Measurements from ENCODE around the gene SRPK3. TPM values are rescaled to one million over a fixed set of nuclear protein-coding genes. Genes with fewer than 3 reads are reported as not detected.

SRPK3 gene
- total and polyA plus RNA-seq, 7 experiments from 2014 or later = not detected

GRCh38 chrX:153783378-153784013 lies 2.7 kb downstream of the SRPK3 start:
- Histone ChIP-seq H3K4me1 (ENCODE audit: control insufficient read depth in 2 of 2, insufficient read depth in 2 of 2, low read length in 2 of 2) (no peaks in the 10 kb centered on the region), H3K27ac (ENCODE audit: low read depth, low read length) (no peak overlapping the region), H3K4me3 (ENCODE audit: low read length) (no peak overlapping the region), H3K9me3 (ENCODE audit: control insufficient read depth in 2 of 3, low read length in 3 of 3) (no peaks in the 10 kb centered on the region), H3K27me3 (ENCODE audit: control insufficient read depth in 2 of 2, insufficient read depth in 2 of 2, low read length in 2 of 2) (no peaks in the 10 kb centered on the region), H3K36me3 (ENCODE audit: control insufficient read depth in 2 of 3, insufficient read depth in 3 of 3, low read length in 3 of 3) (peaks cover 0 to 33% (median 0%) of the 10 kb centered on the region in 3 experiments)
- ATAC-seq (no peak), DNase-seq (no peak)
- ChIA-PET POLR2A (no interaction called here), CTCF (no interaction called here)
- Mint-ChIP-seq H3K4me3 (no peak overlapping the region), H3K9me3 (no peaks in the 10 kb centered on the region), H3K27me3 (peaks cover 0 to 10% (median 7%) of the 10 kb centered on the region in 5 donors), H3K36me3 (peaks cover 0 to 5% (median 0%) of the 10 kb centered on the region in 5 donors), H3K4me1 (peaks cover 0 to 7% (median 4%) of the 10 kb centered on the region in 7 donors), H3K27ac (peak overlapping the region in 1 of 9 donors; percentile 45)
- intact Hi-C loops (cut with micrococcal nuclease) = no loop called here

GRCh38 chrX:153784325-153784967 lies 3.6 kb downstream of the SRPK3 start:
- H3K36me3 Mint-ChIP-seq = peaks cover 0 to 5% (median 0%) of the 10 kb centered on the region in 5 donors
- CTCF ChIA-PET = no interaction called here
- Histone ChIP-seq H3K9me3 (ENCODE audit: control insufficient read depth in 2 of 3, low read length in 3 of 3) (no peaks in the 10 kb centered on the region), H3K27ac (ENCODE audit: low read depth, low read length) (no peak overlapping the region), H3K4me3 (ENCODE audit: low read length) (no peak overlapping the region), H3K4me1 (ENCODE audit: control insufficient read depth in 2 of 2, insufficient read depth in 2 of 2, low read length in 2 of 2) (no peaks in the 10 kb centered on the region), H3K27me3 (ENCODE audit: control insufficient read depth in 2 of 2, insufficient read depth in 2 of 2, low read length in 2 of 2) (no peaks in the 10 kb centered on the region), H3K36me3 (ENCODE audit: control insufficient read depth in 2 of 3, insufficient read depth in 3 of 3, low read length in 3 of 3) (peaks cover 0 to 41% (median 0%) of the 10 kb centered on the region in 3 experiments)
- intact Hi-C loops (cut with micrococcal nuclease) = no loop called here
- H3K9me3 Mint-ChIP-seq = peaks cover 0 to 1% (median 0%) of the 10 kb centered on the region in 11 donors
- peaks cover 0 to 7% (median 4%) of the 10 kb centered on the region in 7 donors for H3K4me1 Mint-ChIP-seq
- no peak overlapping the region for H3K27ac Mint-ChIP-seq
- peaks cover 0 to 10% (median 7%) of the 10 kb centered on the region in 5 donors for H3K27me3 Mint-ChIP-seq
- DNase-seq (no peak), ATAC-seq (peak; percentile 20)
- no peak overlapping the region for H3K4me3 Mint-ChIP-seq
- POLR2A ChIA-PET = no interaction called here

- H3K36me3 ChIP-seq (ENCODE audit: control insufficient read depth in 2 of 3, insufficient read depth in 3 of 3, low read length in 3 of 3) = peaks cover 0 to 49% (median 0%) of the 10 kb centered on the region in 3 experiments
- H3K9me3 ChIP-seq (ENCODE audit: control insufficient read depth in 2 of 3, low read length in 3 of 3) = no peaks in the 10 kb centered on the region
- Mint-ChIP-seq H3K27ac (no peak overlapping the region), H3K36me3 (peaks cover 0 to 5% (median 0%) of the 10 kb centered on the region in 5 donors), H3K4me1 (peaks cover 0 to 9% (median 4%) of the 10 kb centered on the region in 7 donors), H3K9me3 (peaks cover 0 to 2% (median 0%) of the 10 kb centered on the region in 11 donors), H3K27me3 (no peaks in the 10 kb centered on the region), H3K4me3 (no peak overlapping the region)
- ChIA-PET POLR2A (no interaction called here), CTCF (no interaction called here)
- H3K4me1 ChIP-seq (ENCODE audit: control insufficient read depth in 2 of 2, insufficient read depth in 2 of 2, low read length in 2 of 2) = no peaks in the 10 kb centered on the region
- H3K4me3 ChIP-seq (ENCODE audit: low read length) = no peak overlapping the region
- ATAC-seq = no peak
- H3K27me3 ChIP-seq (ENCODE audit: control insufficient read depth in 2 of 2, insufficient read depth in 2 of 2, low read length in 2 of 2) = no peaks in the 10 kb centered on the region
- no peak overlapping the region for H3K27ac ChIP-seq (ENCODE audit: low read depth, low read length)
- no peak for DNase-seq
- intact Hi-C loops (cut with micrococcal nuclease) = no loop called here
Measured at GRCh38 chrX:153786669-153787068, 5.8 kb downstream of the SRPK3 start.

- Histone ChIP-seq H3K4me1 (ENCODE audit: control insufficient read depth in 2 of 2, insufficient read depth in 2 of 2, low read length in 2 of 2) (peaks cover 8 to 12% of the 10 kb centered on the region in 2 donors), H3K4me3 (ENCODE audit: low read length) (no peak overlapping the region), H3K27me3 (ENCODE audit: control insufficient read depth in 2 of 2, insufficient read depth in 2 of 2, low read length in 2 of 2) (no peaks in the 10 kb centered on the region), H3K9me3 (ENCODE audit: control insufficient read depth in 2 of 3, low read length in 3 of 3) (no peaks in the 10 kb centered on the region), H3K36me3 (ENCODE audit: control insufficient read depth in 2 of 3, insufficient read depth in 3 of 3, low read length in 3 of 3) (peaks cover 0 to 54% (median 0%) of the 10 kb centered on the region in 3 experiments), H3K27ac (ENCODE audit: low read depth, low read length) (no peak overlapping the region)
- peaks cover 0 to 19% (median 13%) of the 10 kb centered on the region in 7 donors for H3K4me1 Mint-ChIP-seq
- H3K36me3 Mint-ChIP-seq = peaks cover 0 to 6% (median 0%) of the 10 kb centered on the region in 5 donors
- intact Hi-C loops (cut with micrococcal nuclease) = loop anchor here in 1 of 2 donors (10.0 kb wide), 1 partner anchor 585 kb away; the partner anchor contains the start of genes EMD and FLNA
- H3K4me3 Mint-ChIP-seq = no peak overlapping the region
- no peaks in the 10 kb centered on the region for H3K27me3 Mint-ChIP-seq
- no peak overlapping the region for H3K27ac Mint-ChIP-seq
- ATAC-seq = no peak
- H3K9me3 Mint-ChIP-seq = peaks cover 0 to 2% (median 0%) of the 10 kb centered on the region in 11 donors
- CTCF ChIA-PET = no interaction called here
- POLR2A ChIA-PET = no interaction called here
- no peak for DNase-seq
Measured at GRCh38 chrX:153789654-153790053, 8.8 kb downstream of the SRPK3 start.

- no peak for ATAC-seq
- no peak for DNase-seq
- no peaks in the 10 kb centered on the region for H3K27me3 ChIP-seq (ENCODE audit: control insufficient read depth in 2 of 2, insufficient read depth in 2 of 2, low read length in 2 of 2)
- H3K36me3 Mint-ChIP-seq = peaks cover 0 to 6% (median 0%) of the 10 kb centered on the region in 5 donors
- intact Hi-C loops (cut with micrococcal nuclease) = loop anchor here in 1 of 2 donors (10.0 kb wide), 1 partner anchor 584 kb away; the partner anchor contains the start of genes EMD and FLNA
- peak overlapping the region in 1 of 10 donors; percentile 11 for H3K4me3 Mint-ChIP-seq
- no peaks in the 10 kb centered on the region for H3K27me3 Mint-ChIP-seq
- H3K9me3 Mint-ChIP-seq = peaks cover 0 to 2% (median 0%) of the 10 kb centered on the region in 11 donors
- H3K4me1 ChIP-seq (ENCODE audit: control insufficient read depth in 2 of 2, insufficient read depth in 2 of 2, low read length in 2 of 2) = peaks cover 8 to 12% of the 10 kb centered on the region in 2 donors
- H3K27ac Mint-ChIP-seq = no peak overlapping the region
- no peaks in the 10 kb centered on the region for H3K9me3 ChIP-seq (ENCODE audit: control insufficient read depth in 2 of 3, low read length in 3 of 3)
- no peak overlapping the region for H3K4me3 ChIP-seq (ENCODE audit: low read length)
- H3K4me1 Mint-ChIP-seq = peaks cover 0 to 28% (median 22%) of the 10 kb centered on the region in 7 donors
- POLR2A ChIA-PET = interaction anchor here (0.5 kb wide), 1 partner anchor 106 kb away, joined by 4 read pairs; no protein-coding TSS in a partner anchor
- peaks cover 0 to 43% (median 0%) of the 10 kb centered on the region in 3 experiments for H3K36me3 ChIP-seq (ENCODE audit: control insufficient read depth in 2 of 3, insufficient read depth in 3 of 3, low read length in 3 of 3)
- H3K27ac ChIP-seq (ENCODE audit: low read depth, low read length) = no peak overlapping the region
- CTCF ChIA-PET = no interaction called here
Measured at GRCh38 chrX:153791104-153791852, 10.4 kb downstream of the SRPK3 start.

GRCh38 chrX:153792368-153792767 lies 11.5 kb downstream of the SRPK3 start:
- ChIA-PET CTCF (no interaction called here), POLR2A (interaction anchor here (0.9 kb wide), 1 partner anchor 134 kb away, joined by 4 read pairs; the partner anchor contains the start of gene ARHGAP4)
- Histone ChIP-seq H3K4me3 (ENCODE audit: low read length) (no peak overlapping the region), H3K9me3 (ENCODE audit: control insufficient read depth in 2 of 3, low read length in 3 of 3) (no peaks in the 10 kb centered on the region), H3K27ac (ENCODE audit: low read depth, low read length) (no peak overlapping the region), H3K36me3 (ENCODE audit: control insufficient read depth in 2 of 3, insufficient read depth in 3 of 3, low read length in 3 of 3) (peaks cover 0 to 39% (median 0%) of the 10 kb centered on the region in 3 experiments), H3K4me1 (ENCODE audit: control insufficient read depth in 2 of 2, insufficient read depth in 2 of 2, low read length in 2 of 2) (peaks cover 8 to 12% of the 10 kb centered on the region in 2 donors), H3K27me3 (ENCODE audit: control insufficient read depth in 2 of 2, insufficient read depth in 2 of 2, low read length in 2 of 2) (no peaks in the 10 kb centered on the region)
- H3K27ac Mint-ChIP-seq = no peak overlapping the region
- H3K27me3 Mint-ChIP-seq = no peaks in the 10 kb centered on the region
- intact Hi-C loops (cut with micrococcal nuclease) = loop anchor here in 1 of 2 donors (10.0 kb wide), 1 partner anchor 582 kb away; the partner anchor contains the start of genes EMD and FLNA
- no peak for ATAC-seq
- peaks cover 0 to 2% (median 0%) of the 10 kb centered on the region in 11 donors for H3K9me3 Mint-ChIP-seq
- H3K36me3 Mint-ChIP-seq = peaks cover 0 to 6% (median 0%) of the 10 kb centered on the region in 5 donors
- no peak for DNase-seq
- peaks cover 0 to 34% (median 25%) of the 10 kb centered on the region in 7 donors for H3K4me1 Mint-ChIP-seq
- peak overlapping the region in 6 of 10 donors; percentile 87 to 95 (median 92) for H3K4me3 Mint-ChIP-seq

All from naive thymus-derived CD4-positive, alpha-beta T cell (primary cell).